ENCODE results near the gene FAM135A. TPM values are rescaled to one million over a fixed set of nuclear protein-coding genes. Genes with fewer than 3 reads are reported as not detected.

Gene FAM135A
- total RNA-seq, 3 donors from 2014 or later: 42.1 to 63.3 (median 56.3) TPM

GRCh38 chr6:70379473-70380013 lies 33.8 kb upstream of the FAM135A start:
- H3K4me3 ChIP-seq: no peak overlapping the region
- intact Hi-C loops (cut with DNase I, micrococcal nuclease): loop anchor here in 1 of 2 donors (10.0 kb wide), 1 partner anchor 45 kb away; no protein-coding TSS in a partner anchor
- peak; percentile 92 for ATAC-seq
- H3K9me3 ChIP-seq: no peaks in the 10 kb centered on the region
- H3K4me1 ChIP-seq (ENCODE audit: low read depth): peaks cover 12% of the 10 kb centered on the region
- no peak for DNase-seq
- TF ChIP-seq CTCF (IDR thresholded peaks at IDR 0.05): no peak
- H3K36me3 ChIP-seq (ENCODE audit: low read depth): no peaks in the 10 kb centered on the region

- intact Hi-C loops (cut with DNase I, micrococcal nuclease): no loop called here
- no peaks in the 10 kb centered on the region for H3K9me3 ChIP-seq
- peak; percentile 58 for ATAC-seq
Measured at GRCh38 chr6:70380252-70380651, 33.1 kb upstream of the FAM135A start.

GRCh38 chr6:70380771-70381416 lies 32.4 kb upstream of the FAM135A start:
- intact Hi-C loops (cut with DNase I, micrococcal nuclease): no loop called here
- DNase-seq: no peak
- Histone ChIP-seq H3K36me3 (ENCODE audit: low read depth) (no peaks in the 10 kb centered on the region), H3K4me3 (no peak overlapping the region), H3K4me1 (ENCODE audit: low read depth) (peaks cover 12% of the 10 kb centered on the region), H3K9me3 (no peaks in the 10 kb centered on the region)
- no peak for TF ChIP-seq CTCF (IDR thresholded peaks at IDR 0.05)
- no peak for ATAC-seq

More at GRCh38 chr6:70380252-70380651, 33.1 kb upstream of the FAM135A start:
- peaks cover 12% of the 10 kb centered on the region for H3K4me1 ChIP-seq (ENCODE audit: low read depth)
- H3K36me3 ChIP-seq (ENCODE audit: low read depth): no peaks in the 10 kb centered on the region
- no peak for TF ChIP-seq CTCF (IDR thresholded peaks at IDR 0.05)
- no peak for DNase-seq
- no peak overlapping the region for H3K4me3 ChIP-seq

- no peak for DNase-seq
- Histone ChIP-seq H3K36me3 (ENCODE audit: low read depth) (no peaks in the 10 kb centered on the region), H3K9me3 (no peaks in the 10 kb centered on the region), H3K4me3 (no peak overlapping the region), H3K4me1 (ENCODE audit: low read depth) (peaks cover 12% of the 10 kb centered on the region)
- intact Hi-C loops (cut with DNase I, micrococcal nuclease): no loop called here
- ATAC-seq: no peak
- no peak for TF ChIP-seq CTCF (IDR thresholded peaks at IDR 0.05)
Measured at GRCh38 chr6:70381417-70381782, 31.9 kb upstream of the FAM135A start.

GRCh38 chr6:70385901-70386300 lies 27.4 kb upstream of the FAM135A start:
- ATAC-seq (no peak), DNase-seq (no peak)
- Histone ChIP-seq H3K4me1 (ENCODE audit: low read depth) (no peaks in the 10 kb centered on the region), H3K9me3 (no peaks in the 10 kb centered on the region), H3K36me3 (ENCODE audit: low read depth) (no peaks in the 10 kb centered on the region), H3K4me3 (no peak overlapping the region)
- intact Hi-C loops (cut with DNase I, micrococcal nuclease): no loop called here
- TF ChIP-seq CTCF (IDR thresholded peaks at IDR 0.05): no peak
